Fibroblast of mammary gland (primary cell): ENCODE measurements around the gene MED12L.
A peak's percentile ranks its signal among the peaks of the same experiment; 100 is the strongest.

Source experiments
- DNase-seq: peaks from one replicate; pipeline ENCODE4 v3.0.0-alpha.2; 2010; ENCODE audit warnings: low read depth
- H3K4me3 ChIP-seq: 2 replicates; pipeline ENCODE4 v1.5.1; 2011; ENCODE audit warnings: low read depth, mild to moderate bottlenecking, low read length, moderate library complexity; ENCODE audit not compliant: control insufficient read depth
- TF ChIP-seq, protein P1 (sequence below): conservative IDR thresholded peaks from 2 replicates; pipeline ENCODE4 v1.5.1; 2011; ENCODE audit warnings: low read depth, low read length, inconsistent platforms; ENCODE audit not compliant: control insufficient read depth, insufficient read depth

Gene MED12L

DNA sequence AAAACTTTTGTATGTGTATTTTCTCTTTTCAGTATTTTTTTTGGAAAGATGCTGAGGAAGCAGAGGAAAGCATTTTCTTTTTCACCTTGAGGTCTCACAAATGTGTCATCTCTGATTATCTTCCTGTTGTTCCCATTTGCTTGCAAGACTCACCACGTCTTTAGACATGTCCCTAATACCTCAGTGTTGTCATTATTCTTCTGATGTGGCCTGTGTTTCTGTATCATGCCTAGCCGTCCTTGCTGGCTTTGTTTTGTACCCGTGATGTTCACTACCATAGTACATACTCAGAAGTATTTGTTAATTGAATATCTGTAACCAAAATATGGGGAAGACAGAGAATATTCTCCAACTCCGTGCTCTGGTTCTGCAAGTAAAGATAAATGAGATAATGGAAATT lies 197.9 kb downstream of the MED12L start:
- no peak overlapping the region for H3K4me3 ChIP-seq
- TF ChIP-seq, protein P1, sequence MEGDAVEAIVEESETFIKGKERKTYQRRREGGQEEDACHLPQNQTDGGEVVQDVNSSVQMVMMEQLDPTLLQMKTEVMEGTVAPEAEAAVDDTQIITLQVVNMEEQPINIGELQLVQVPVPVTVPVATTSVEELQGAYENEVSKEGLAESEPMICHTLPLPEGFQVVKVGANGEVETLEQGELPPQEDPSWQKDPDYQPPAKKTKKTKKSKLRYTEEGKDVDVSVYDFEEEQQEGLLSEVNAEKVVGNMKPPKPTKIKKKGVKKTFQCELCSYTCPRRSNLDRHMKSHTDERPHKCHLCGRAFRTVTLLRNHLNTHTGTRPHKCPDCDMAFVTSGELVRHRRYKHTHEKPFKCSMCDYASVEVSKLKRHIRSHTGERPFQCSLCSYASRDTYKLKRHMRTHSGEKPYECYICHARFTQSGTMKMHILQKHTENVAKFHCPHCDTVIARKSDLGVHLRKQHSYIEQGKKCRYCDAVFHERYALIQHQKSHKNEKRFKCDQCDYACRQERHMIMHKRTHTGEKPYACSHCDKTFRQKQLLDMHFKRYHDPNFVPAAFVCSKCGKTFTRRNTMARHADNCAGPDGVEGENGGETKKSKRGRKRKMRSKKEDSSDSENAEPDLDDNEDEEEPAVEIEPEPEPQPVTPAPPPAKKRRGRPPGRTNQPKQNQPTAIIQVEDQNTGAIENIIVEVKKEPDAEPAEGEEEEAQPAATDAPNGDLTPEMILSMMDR: no peak
- DNase-seq: no peak

DNA sequence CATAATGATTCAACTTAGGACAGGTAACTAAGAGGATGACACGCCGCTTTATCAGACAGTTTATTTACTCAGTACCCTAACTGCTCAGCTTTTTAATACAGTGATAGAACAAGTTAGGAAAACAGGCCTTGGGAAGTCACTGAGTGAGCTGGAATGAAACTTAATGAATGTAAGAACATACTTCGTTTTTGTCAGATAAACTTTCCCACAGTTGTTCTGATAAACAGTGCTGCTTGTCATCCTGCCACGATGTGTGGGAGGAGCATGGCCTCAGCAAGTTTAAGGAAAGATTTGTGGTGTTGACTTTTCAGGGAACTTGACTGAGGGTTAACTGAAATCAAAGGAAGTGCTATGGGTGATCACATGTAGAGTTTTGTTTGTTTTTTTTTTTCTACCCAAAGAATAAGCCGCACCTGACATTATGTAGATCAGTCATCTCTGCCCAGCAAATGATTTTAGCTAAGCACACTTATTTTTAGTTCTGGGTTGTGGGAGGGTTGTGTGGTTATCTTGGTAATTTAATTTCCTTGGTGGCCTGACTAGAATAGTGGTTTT lies 198.5 kb downstream of the MED12L start:
- H3K4me3 ChIP-seq: no peak overlapping the region
- TF ChIP-seq, protein P1: no peak
- DNase-seq: peak; percentile 64

DNA sequence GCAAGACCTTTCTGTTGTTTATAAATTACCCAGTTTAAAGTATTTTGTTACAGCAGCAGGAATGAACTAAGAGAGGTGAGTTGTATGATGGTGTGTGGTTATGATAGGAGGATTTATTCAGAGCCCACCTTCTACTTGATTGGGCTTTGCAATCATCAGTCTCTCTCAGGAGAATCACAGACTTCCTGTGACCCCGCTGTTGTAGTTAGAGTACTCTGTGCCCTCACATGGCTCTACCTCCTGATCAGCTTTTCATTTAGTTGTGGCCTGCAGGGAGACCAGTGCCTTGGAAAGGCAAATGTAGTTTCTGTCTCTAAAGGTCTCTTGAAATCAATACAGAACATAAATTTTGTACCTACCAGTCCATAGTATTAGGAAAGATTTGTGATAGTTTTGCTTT lies 200.5 kb downstream of the MED12L start:
- no peak for DNase-seq
- TF ChIP-seq, protein P1: no peak
- H3K4me3 ChIP-seq: no peak overlapping the region

GRCh38 chr3:151289445-151289844 lies 204.0 kb downstream of the MED12L start:
- TF ChIP-seq, protein P1: no peak
- DNase-seq: no peak

GRCh38 chr3:151290673-151291072 lies 205.2 kb downstream of the MED12L start:
- peak; percentile 60 for DNase-seq
- TF ChIP-seq, protein P1: peak; percentile 62
- no peak overlapping the region for H3K4me3 ChIP-seq

More at GRCh38 chr3:151289445-151289844, 204.0 kb downstream of the MED12L start:
- H3K4me3 ChIP-seq: no peak overlapping the region

- H3K4me3 ChIP-seq: no peak overlapping the region
- TF ChIP-seq, protein P1: no peak
- no peak for DNase-seq
These were observed 207.7 kb downstream of the MED12L start for GRCh38 chr3:151293127-151293526.

- no peak for DNase-seq
- TF ChIP-seq, protein P1: no peak
- no peak overlapping the region for H3K4me3 ChIP-seq
These were observed 210.8 kb downstream of the MED12L start for GRCh38 chr3:151296226-151296625.
